HepG2 (cell line): Measurements from ENCODE around the gene EGF.

Experiments used
- ASH2L ChIP-seq: fragments of 300-600, 200-600 bp; sonication (generic); IDR thresholded peaks from 2 replicates; pipeline ENCODE4 v1.7.0; 2017; ENCODE audit warnings: low read depth, mild to moderate bottlenecking, moderate library complexity, mixed read lengths, low read length; ENCODE audit not compliant: insufficient read length
- ATF1 ChIP-seq: IDR thresholded peaks from 2 replicates; pipeline ENCODE4 v1.6.1; 2016; ENCODE audit warnings: mild to moderate bottlenecking, control low read depth
- HNF4A ChIP-seq: sonication (generic); formaldehyde crosslinking; IDR thresholded peaks from 2 replicates; pipeline ENCODE4 v1.4.0; 2020; ENCODE audit warnings: missing genetic modification reagents
- KLF6 ChIP-seq: IDR thresholded peaks from 2 replicates; pipeline ENCODE4 v1.8.0; 2016; ENCODE audit warnings: missing biosample characterization, missing genetic modification reagents
- PCBP2 ChIP-seq: fragments of 200-400 bp; formaldehyde crosslinking; optimal IDR thresholded peaks from 2 replicates; pipeline ENCODE3; 2018; ENCODE audit warnings: low read length, low read depth; ENCODE audit not compliant: poor library complexity, severe bottlenecking
- POLR2A ChIP-seq, 2 experiments: IDR thresholded peaks; 2 replicates each; pipeline ENCODE4 v1.6.1; 2011; ENCODE audit warnings: low read depth in 2 of 2, low read length in 2 of 2, mild to moderate bottlenecking in 1 of 2, moderate library complexity in 1 of 2; ENCODE audit not compliant: insufficient read depth in 1 of 2
- TCF12 ChIP-seq, 2 experiments: fragments of 450-650 bp in 1 of 2; sonication (generic) in 1 of 2; formaldehyde crosslinking in 1 of 2; IDR thresholded peaks; 2 replicates each; pipeline versions ENCODE4 v1.6.1 to v1.8.0; 2017 to 2022; ENCODE audit warnings: antibody characterized with exemption in 1 of 2, mild to moderate bottlenecking in 1 of 2, missing genetic modification reagents in 1 of 2, moderate library complexity in 1 of 2
- ZNF619 ChIP-seq: sonication (generic); formaldehyde crosslinking; IDR thresholded peaks from 2 replicates; pipeline ENCODE4 v1.4.0; 2020; ENCODE audit warnings: mild to moderate bottlenecking, missing genetic modification reagents
- ZNF776 ChIP-seq: sonication (generic); formaldehyde crosslinking; IDR thresholded peaks from 2 replicates; pipeline ENCODE4 v1.4.0; 2020; ENCODE audit warnings: mild to moderate bottlenecking, missing genetic modification reagents
- ZSCAN22 ChIP-seq: sonication (generic); formaldehyde crosslinking; IDR thresholded peaks from 2 replicates; pipeline ENCODE4 v1.4.0; 2020; ENCODE audit warnings: mild to moderate bottlenecking, missing genetic modification reagents
- TF ChIP-seq, protein P1 (sequence below): sonication (generic); formaldehyde crosslinking; IDR thresholded peaks from 2 replicates; pipeline ENCODE4 v1.4.0; 2020; ENCODE audit warnings: mild to moderate bottlenecking, missing genetic modification reagents
- TF ChIP-seq, protein P2 (sequence below): sonication (generic); formaldehyde crosslinking; conservative IDR thresholded peaks from 2 replicates; pipeline ENCODE4 v1.4.0; 2020; ENCODE audit warnings: missing genetic modification reagents
- TF ChIP-seq, protein P3 (sequence below): sonication (generic); formaldehyde crosslinking; IDR thresholded peaks from 2 replicates; pipeline ENCODE4 v1.5.0; 2020; ENCODE audit warnings: missing genetic modification reagents
- TF ChIP-seq, protein P4 (sequence below): sonication (generic); formaldehyde crosslinking; IDR thresholded peaks from 2 replicates; pipeline ENCODE4 v1.8.1; 2022; ENCODE audit warnings: low read depth, mild to moderate bottlenecking, missing genetic modification reagents

GRCh38 chr4:109972786-109973528, 60.3 kb downstream of the EGF start:
- TF ChIP-seq, protein P1, sequence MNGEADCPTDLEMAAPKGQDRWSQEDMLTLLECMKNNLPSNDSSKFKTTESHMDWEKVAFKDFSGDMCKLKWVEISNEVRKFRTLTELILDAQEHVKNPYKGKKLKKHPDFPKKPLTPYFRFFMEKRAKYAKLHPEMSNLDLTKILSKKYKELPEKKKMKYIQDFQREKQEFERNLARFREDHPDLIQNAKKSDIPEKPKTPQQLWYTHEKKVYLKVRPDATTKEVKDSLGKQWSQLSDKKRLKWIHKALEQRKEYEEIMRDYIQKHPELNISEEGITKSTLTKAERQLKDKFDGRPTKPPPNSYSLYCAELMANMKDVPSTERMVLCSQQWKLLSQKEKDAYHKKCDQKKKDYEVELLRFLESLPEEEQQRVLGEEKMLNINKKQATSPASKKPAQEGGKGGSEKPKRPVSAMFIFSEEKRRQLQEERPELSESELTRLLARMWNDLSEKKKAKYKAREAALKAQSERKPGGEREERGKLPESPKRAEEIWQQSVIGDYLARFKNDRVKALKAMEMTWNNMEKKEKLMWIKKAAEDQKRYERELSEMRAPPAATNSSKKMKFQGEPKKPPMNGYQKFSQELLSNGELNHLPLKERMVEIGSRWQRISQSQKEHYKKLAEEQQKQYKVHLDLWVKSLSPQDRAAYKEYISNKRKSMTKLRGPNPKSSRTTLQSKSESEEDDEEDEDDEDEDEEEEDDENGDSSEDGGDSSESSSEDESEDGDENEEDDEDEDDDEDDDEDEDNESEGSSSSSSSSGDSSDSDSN, result no peak
- TF ChIP-seq ZNF776 (CRISPR knock-in tag) (no peak), KLF6 (CRISPR knock-in tag) (no peak), POLR2A (IDR thresholded peaks at IDR 0.05; ENCODE audit: insufficient read depth in 1 of 2, low read depth in 2 of 2, low read length in 2 of 2) (no peak), ZNF619 (CRISPR knock-in tag) (no peak), TCF12 (IDR thresholded peaks at IDR 0.05) (no peak), TCF12 (CRISPR knock-in tag; IDR thresholded peaks at IDR 0.05) (no peak), ATF1 (CRISPR knock-in tag) (no peak), PCBP2 (no peak), ASH2L (no peak), ZSCAN22 (CRISPR knock-in tag) (no peak), HNF4A (no peak)
- TF ChIP-seq, protein P2, sequence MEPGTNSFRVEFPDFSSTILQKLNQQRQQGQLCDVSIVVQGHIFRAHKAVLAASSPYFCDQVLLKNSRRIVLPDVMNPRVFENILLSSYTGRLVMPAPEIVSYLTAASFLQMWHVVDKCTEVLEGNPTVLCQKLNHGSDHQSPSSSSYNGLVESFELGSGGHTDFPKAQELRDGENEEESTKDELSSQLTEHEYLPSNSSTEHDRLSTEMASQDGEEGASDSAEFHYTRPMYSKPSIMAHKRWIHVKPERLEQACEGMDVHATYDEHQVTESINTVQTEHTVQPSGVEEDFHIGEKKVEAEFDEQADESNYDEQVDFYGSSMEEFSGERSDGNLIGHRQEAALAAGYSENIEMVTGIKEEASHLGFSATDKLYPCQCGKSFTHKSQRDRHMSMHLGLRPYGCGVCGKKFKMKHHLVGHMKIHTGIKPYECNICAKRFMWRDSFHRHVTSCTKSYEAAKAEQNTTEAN, result no peak
- TF ChIP-seq, protein P3, sequence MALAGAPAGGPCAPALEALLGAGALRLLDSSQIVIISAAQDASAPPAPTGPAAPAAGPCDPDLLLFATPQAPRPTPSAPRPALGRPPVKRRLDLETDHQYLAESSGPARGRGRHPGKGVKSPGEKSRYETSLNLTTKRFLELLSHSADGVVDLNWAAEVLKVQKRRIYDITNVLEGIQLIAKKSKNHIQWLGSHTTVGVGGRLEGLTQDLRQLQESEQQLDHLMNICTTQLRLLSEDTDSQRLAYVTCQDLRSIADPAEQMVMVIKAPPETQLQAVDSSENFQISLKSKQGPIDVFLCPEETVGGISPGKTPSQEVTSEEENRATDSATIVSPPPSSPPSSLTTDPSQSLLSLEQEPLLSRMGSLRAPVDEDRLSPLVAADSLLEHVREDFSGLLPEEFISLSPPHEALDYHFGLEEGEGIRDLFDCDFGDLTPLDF (CRISPR knock-in tag), result no peak
- TF ChIP-seq, protein P4, sequence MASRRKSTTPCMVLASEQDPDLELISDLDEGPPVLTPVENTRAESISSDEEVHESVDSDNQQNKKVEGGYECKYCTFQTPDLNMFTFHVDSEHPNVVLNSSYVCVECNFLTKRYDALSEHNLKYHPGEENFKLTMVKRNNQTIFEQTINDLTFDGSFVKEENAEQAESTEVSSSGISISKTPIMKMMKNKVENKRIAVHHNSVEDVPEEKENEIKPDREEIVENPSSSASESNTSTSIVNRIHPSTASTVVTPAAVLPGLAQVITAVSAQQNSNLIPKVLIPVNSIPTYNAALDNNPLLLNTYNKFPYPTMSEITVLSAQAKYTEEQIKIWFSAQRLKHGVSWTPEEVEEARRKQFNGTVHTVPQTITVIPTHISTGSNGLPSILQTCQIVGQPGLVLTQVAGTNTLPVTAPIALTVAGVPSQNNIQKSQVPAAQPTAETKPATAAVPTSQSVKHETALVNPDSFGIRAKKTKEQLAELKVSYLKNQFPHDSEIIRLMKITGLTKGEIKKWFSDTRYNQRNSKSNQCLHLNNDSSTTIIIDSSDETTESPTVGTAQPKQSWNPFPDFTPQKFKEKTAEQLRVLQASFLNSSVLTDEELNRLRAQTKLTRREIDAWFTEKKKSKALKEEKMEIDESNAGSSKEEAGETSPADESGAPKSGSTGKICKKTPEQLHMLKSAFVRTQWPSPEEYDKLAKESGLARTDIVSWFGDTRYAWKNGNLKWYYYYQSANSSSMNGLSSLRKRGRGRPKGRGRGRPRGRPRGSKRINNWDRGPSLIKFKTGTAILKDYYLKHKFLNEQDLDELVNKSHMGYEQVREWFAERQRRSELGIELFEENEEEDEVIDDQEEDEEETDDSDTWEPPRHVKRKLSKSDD (CRISPR knock-in tag), result no peak
